Coronary artery (tissue), 2 donors: ENCODE results near the gene GPR4.

Source experiments
- DNase-seq: peaks from one replicate; pipeline ENCODE4 v3.0.0-alpha.2; 2017; ENCODE audit warnings: low spot score
- H3K27ac ChIP-seq, 2 donors: fragments of 200-600 bp; sonication (generic); one replicate each; pipeline ENCODE4 v1.5.1; 2016 to 2019
- H3K4me3 ChIP-seq: fragments of 200-600 bp; sonication (generic); 2 replicates; pipeline ENCODE4 v1.5.1; 2016; ENCODE audit warnings: mild to moderate bottlenecking, moderate library complexity
- CTCF ChIP-seq: fragments of 200-600 bp; sonication (generic); IDR thresholded peaks from one replicate; pipeline ENCODE4 v1.5.1; 2019; ENCODE audit warnings: antibody characterized with exemption

Gene GPR4

GRCh38 chr19:45595814-45596213 lies 6.2 kb downstream of the GPR4 start:
- no peak overlapping the region for H3K27ac ChIP-seq
- no peak for DNase-seq
- no peak for TF ChIP-seq CTCF

GRCh38 chr19:45593520-45593919 lies 8.5 kb downstream of the GPR4 start:
- Histone ChIP-seq H3K4me3 (no peak overlapping the region), H3K27ac (no peak overlapping the region)
- no peak for DNase-seq
- no peak for TF ChIP-seq CTCF

More at GRCh38 chr19:45595814-45596213, 6.2 kb downstream of the GPR4 start:
- no peak overlapping the region for H3K4me3 ChIP-seq

- no peak for DNase-seq
- H3K27ac ChIP-seq = no peak overlapping the region
- no peak overlapping the region for H3K4me3 ChIP-seq
- no peak for TF ChIP-seq CTCF
Observed at GRCh38 chr19:45592366-45592765, 9.6 kb downstream of the GPR4 start.

GRCh38 chr19:45591638-45592005 lies 10.4 kb downstream of the GPR4 start:
- no peak overlapping the region for H3K27ac ChIP-seq
- no peak for TF ChIP-seq CTCF
- H3K4me3 ChIP-seq = no peak overlapping the region
- DNase-seq = no peak

DNA sequence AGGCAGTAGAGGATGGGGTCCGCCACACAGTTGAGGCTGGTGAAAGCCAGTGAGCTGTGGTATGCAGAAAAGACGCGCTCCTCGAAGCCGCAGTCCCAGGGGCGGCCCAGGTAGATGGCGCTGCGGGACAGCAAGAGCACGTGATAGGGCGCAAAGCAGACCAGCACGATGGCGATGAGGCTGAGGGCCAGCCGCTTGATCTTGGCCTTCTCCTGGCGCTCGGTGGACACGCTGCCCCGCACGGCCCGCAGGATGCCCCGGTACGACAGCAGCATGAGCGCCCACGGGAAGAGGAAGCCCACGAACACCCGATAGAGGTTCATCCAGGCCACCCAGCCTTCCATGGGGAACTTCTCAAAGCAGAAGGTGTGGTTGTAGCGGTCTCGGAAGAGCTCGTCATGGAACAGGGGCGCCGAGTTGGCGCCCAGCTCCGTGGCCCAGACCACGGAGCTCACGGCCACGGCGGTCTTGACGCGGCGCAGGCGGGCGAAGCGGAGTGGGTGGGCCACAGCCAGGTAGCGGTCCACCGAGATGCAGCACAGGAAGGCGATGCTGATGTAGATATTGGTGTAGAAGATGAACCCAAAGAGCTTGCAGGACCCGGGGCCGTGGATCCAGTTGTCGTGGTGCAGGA lies 10.9 kb downstream of the GPR4 start:
- Histone ChIP-seq H3K4me3 (no peak overlapping the region), H3K27ac (no peak overlapping the region)
- DNase-seq = no peak
- TF ChIP-seq CTCF = no peak

- no peak overlapping the region for H3K4me3 ChIP-seq
- no peak overlapping the region for H3K27ac ChIP-seq
- TF ChIP-seq CTCF = no peak
- no peak for DNase-seq
Observed at GRCh38 chr19:45590300-45591003, 11.6 kb downstream of the GPR4 start.

- H3K4me3 ChIP-seq = no peak overlapping the region
- TF ChIP-seq CTCF = no peak
- H3K27ac ChIP-seq = no peak overlapping the region
Observed at GRCh38 chr19:45589768-45590167, 12.2 kb downstream of the GPR4 start.

More at GRCh38 chr19:45589768-45590167, 12.2 kb downstream of the GPR4 start:
- no peak for DNase-seq
